GM18507 (cell line): ENCODE measurements around the gene AGTRAP.

Source experiments
- DNase-seq: peaks from one replicate; pipeline ENCODE4 v3.0.0; 2011; ENCODE audit warnings: low read depth; ENCODE audit not compliant: insufficient read length; ENCODE audit errors: extremely low spot score
- FAIRE-seq: peaks from 2 replicates; lab custom pipeline; 2011; peaks lifted over from hg19 to GRCh38; lab: Jason Lieb, UNC

Gene AGTRAP

GRCh38 chr1:11790880-11791715 is 55.2 kb downstream of the AGTRAP start:
- no peak for DNase-seq
- no peak for FAIRE-seq

- no peak for DNase-seq
- FAIRE-seq = no peak
These were observed 56.2 kb downstream of the AGTRAP start for GRCh38 chr1:11792106-11792505.

GRCh38 chr1:11793819-11794218 is 57.9 kb downstream of the AGTRAP start:
- FAIRE-seq (no peak), DNase-seq (no peak)

GRCh38 chr1:11794446-11795237 is 58.7 kb downstream of the AGTRAP start:
- DNase-seq (no peak), FAIRE-seq (no peak)

GRCh38 chr1:11795238-11795890 is 59.4 kb downstream of the AGTRAP start:
- DNase-seq = no peak
- no peak for FAIRE-seq

GRCh38 chr1:11796036-11796828 is 60.3 kb downstream of the AGTRAP start:
- DNase-seq (no peak), FAIRE-seq (no peak)

- no peak for DNase-seq
- no peak for FAIRE-seq
These were observed 61.7 kb downstream of the AGTRAP start for GRCh38 chr1:11797525-11798216.

- FAIRE-seq (no peak), DNase-seq (no peak)
These were observed 63.2 kb downstream of the AGTRAP start for GRCh38 chr1:11799099-11799498.

GRCh38 chr1:11799896-11800295 is 64.0 kb downstream of the AGTRAP start:
- DNase-seq = no peak
- no peak for FAIRE-seq

GRCh38 chr1:11800391-11800755 is 64.4 kb downstream of the AGTRAP start:
- FAIRE-seq = no peak
- DNase-seq = no peak
